H1 (cell line): ENCODE data around the gene FAF2.

Source experiments
- ATF2 ChIP-seq: IDR thresholded peaks from 2 replicates; pipeline ENCODE4 v1.6.1; 2012; ENCODE audit warnings: low read length, inconsistent platforms
- ATF3 ChIP-seq: IDR thresholded peaks from 2 replicates; pipeline ENCODE4 v1.6.1; 2011; ENCODE audit warnings: low read depth, mild to moderate bottlenecking, low read length; ENCODE audit not compliant: insufficient read depth
- CBX5 ChIP-seq: fragments of 300-800, 300-1000 bp; sonication (generic); IDR thresholded peaks from 2 replicates; pipeline ENCODE4 v1.7.1; 2016; ENCODE audit warnings: antibody characterized with exemption, low read length, low read depth
- EP300 ChIP-seq, 2 experiments: IDR thresholded peaks; 1 replicate in 1 of 2; 2 replicates in 1 of 2; pipeline ENCODE4 v1.6.1; 2011 to 2012; ENCODE audit warnings: low read depth in 2 of 2, low read length in 2 of 2, mild to moderate bottlenecking in 2 of 2, borderline replicate concordance in 1 of 2, inconsistent platforms in 1 of 2, moderate library complexity in 1 of 2
- EZH2 ChIP-seq: fragments of 200-600 bp; sonication (generic); IDR thresholded peaks from 2 replicates; pipeline ENCODE4 v1.7.1; 2012; ENCODE audit warnings: low read depth, mild to moderate bottlenecking, moderate library complexity, low read length, inconsistent platforms; ENCODE audit not compliant: severe bottlenecking
- JUN ChIP-seq: IDR thresholded peaks from 2 replicates; pipeline ENCODE4 v1.6.1; 2011; ENCODE audit warnings: low read depth, mild to moderate bottlenecking, improper control_type of control experiment, low read length
- PHF8 ChIP-seq: fragments of 200-600 bp; sonication (generic); conservative IDR thresholded peaks from 2 replicates; pipeline ENCODE4 v1.7.1; 2012; ENCODE audit warnings: low read depth, mild to moderate bottlenecking, inconsistent platforms, low read length, moderate library complexity
- POLR2A ChIP-seq, 2 experiments: IDR thresholded peaks; 1 replicate in 1 of 2; 2 replicates in 1 of 2; pipeline ENCODE4 v1.6.1; 2011; ENCODE audit warnings: low read depth in 2 of 2, low read length in 2 of 2, mild to moderate bottlenecking in 2 of 2; ENCODE audit errors: control extremely low read depth in 1 of 2
- RAD21 ChIP-seq, 2 experiments: IDR thresholded peaks in 1 of 2; conservative IDR thresholded peaks in 1 of 2; 2 replicates each; pipeline ENCODE4 v1.6.1; 2011; ENCODE audit warnings: low read depth in 2 of 2, low read length in 2 of 2, improper control_type of control experiment in 1 of 2, inconsistent platforms in 1 of 2, mild to moderate bottlenecking in 1 of 2, moderate library complexity in 1 of 2
- SIN3A ChIP-seq, 2 experiments: IDR thresholded peaks in 1 of 2; conservative IDR thresholded peaks in 1 of 2; 2 replicates each; pipeline ENCODE4 v1.6.1; 2011 to 2012; ENCODE audit warnings: low read length in 2 of 2, improper control_type of control experiment in 1 of 2, low read depth in 1 of 2, mild to moderate bottlenecking in 1 of 2
- ZNF274 ChIP-seq: IDR thresholded peaks from 2 replicates; pipeline ENCODE4 v1.7.0; 2012; ENCODE audit warnings: low read length, borderline replicate concordance; ENCODE audit errors: extremely low read depth
- TF ChIP-seq, protein P1 (sequence below), 3 experiments: IDR thresholded peaks; 1 replicate in 2 of 3; 2 replicates in 1 of 3; pipeline versions ENCODE4 v1.5.1 to v1.6.1; 2011; ENCODE audit warnings: low read length in 3 of 3, mild to moderate bottlenecking in 3 of 3, inconsistent platforms in 2 of 3, low read depth in 1 of 3, moderate library complexity in 1 of 3; ENCODE audit not compliant: insufficient read depth in 1 of 3; ENCODE audit errors: control extremely low read depth in 1 of 3

DNA sequence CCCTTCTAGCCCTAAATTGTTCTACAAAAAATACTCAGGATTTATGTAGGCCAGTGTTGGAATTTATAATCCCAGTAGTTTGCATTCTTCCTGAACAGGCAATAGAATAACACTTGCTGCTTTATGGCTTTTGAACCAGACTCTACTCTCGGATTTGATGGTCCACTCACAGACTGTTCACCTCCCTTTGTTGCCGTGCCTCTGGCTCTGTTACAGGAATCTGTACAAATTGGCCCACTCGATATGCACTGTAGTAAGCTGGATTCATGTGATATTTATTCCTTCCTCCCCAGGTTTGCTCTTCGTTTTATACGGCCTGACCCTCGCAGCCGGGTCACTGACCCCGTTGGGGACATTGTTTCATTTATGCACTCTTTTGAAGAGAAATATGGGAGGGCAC is 43.7 kb downstream of the FAF2 start:
- TF ChIP-seq ATF2, result no peak
- no peak for TF ChIP-seq EP300 (IDR thresholded peaks at IDR 0.05; ENCODE audit: borderline replicate concordance in 1 of 2, low read depth in 2 of 2, low read length in 2 of 2)
- TF ChIP-seq EZH2, result no peak
- TF ChIP-seq CBX5, result no peak
- no peak for TF ChIP-seq SIN3A (conservative IDR thresholded peaks at IDR 0.05 in 1 of 2, IDR thresholded peaks at IDR 0.05 in 1 of 2; ENCODE audit: low read depth in 1 of 2, low read length in 2 of 2)
- no peak for TF ChIP-seq POLR2A (IDR thresholded peaks at IDR 0.05; ENCODE audit: control extremely low read depth in 1 of 2, low read depth in 2 of 2, low read length in 2 of 2)
- TF ChIP-seq, protein P1, sequence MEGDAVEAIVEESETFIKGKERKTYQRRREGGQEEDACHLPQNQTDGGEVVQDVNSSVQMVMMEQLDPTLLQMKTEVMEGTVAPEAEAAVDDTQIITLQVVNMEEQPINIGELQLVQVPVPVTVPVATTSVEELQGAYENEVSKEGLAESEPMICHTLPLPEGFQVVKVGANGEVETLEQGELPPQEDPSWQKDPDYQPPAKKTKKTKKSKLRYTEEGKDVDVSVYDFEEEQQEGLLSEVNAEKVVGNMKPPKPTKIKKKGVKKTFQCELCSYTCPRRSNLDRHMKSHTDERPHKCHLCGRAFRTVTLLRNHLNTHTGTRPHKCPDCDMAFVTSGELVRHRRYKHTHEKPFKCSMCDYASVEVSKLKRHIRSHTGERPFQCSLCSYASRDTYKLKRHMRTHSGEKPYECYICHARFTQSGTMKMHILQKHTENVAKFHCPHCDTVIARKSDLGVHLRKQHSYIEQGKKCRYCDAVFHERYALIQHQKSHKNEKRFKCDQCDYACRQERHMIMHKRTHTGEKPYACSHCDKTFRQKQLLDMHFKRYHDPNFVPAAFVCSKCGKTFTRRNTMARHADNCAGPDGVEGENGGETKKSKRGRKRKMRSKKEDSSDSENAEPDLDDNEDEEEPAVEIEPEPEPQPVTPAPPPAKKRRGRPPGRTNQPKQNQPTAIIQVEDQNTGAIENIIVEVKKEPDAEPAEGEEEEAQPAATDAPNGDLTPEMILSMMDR (IDR thresholded peaks at IDR 0.05; ENCODE audit: control extremely low read depth in 1 of 3, insufficient read depth in 1 of 3, low read depth in 1 of 3, low read length in 3 of 3), result no peak
- TF ChIP-seq ATF3, result no peak
- no peak for TF ChIP-seq RAD21 (IDR thresholded peaks at IDR 0.05 in 1 of 2, conservative IDR thresholded peaks at IDR 0.05 in 1 of 2; ENCODE audit: low read depth in 2 of 2, low read length in 2 of 2)
- TF ChIP-seq JUN, result no peak
- no peak for TF ChIP-seq ZNF274
- TF ChIP-seq PHF8, result no peak
